ENCODE data around the gene OCA2. TPM values are rescaled to one million over a fixed set of nuclear protein-coding genes. Genes with fewer than 3 reads are reported as not detected.
A peak's percentile ranks its signal among the peaks of the same experiment; 100 is the strongest.

OCA2 gene
- total RNA-seq, 1 experiment from 2014 or later = 0.09 TPM

DNA sequence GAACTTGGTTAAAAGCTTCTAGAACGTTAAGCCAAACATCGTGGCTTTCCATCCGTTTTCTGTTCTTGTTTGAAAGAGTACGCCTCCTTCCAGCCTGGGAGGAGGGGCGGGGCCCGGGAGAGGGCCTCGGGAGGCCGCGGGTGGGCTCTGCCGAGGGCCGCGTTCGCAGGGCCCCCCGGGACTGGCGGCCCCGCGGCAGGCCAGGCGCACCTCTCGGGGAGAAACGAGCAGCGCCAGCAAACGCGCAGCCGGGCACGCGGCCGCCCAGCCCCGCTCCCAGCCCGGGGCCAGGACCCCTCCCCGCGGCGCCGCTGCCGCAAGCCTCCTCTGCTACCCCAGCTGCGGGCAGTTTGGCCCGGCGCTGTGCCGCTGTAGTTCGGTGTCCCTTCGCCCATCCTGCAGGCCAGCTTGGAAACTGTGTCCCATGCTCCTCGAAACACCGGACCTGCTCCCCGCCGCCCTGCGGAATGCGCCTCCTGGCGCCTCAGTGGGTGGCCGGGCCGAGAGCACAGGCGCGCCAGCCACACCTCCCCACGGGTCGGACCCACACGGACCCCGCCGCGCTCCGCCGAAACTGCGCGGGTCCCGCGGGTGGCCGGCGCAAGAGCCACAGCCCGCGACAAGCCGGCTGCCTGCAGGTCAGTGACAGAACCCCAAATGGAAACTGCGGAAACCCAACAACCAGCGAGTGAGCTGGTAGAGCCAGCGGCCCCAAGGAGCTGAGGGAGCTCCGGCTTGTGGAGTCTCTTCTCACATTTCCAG is 2.3 kb downstream of the OCA2 start:
- TF ChIP-seq CTCF (conservative IDR thresholded peaks at IDR 0.05; ENCODE audit: low read depth, low read length) = no peak
- TF ChIP-seq EZH2 (IDR thresholded peaks at IDR 0.05; ENCODE audit: borderline replicate concordance, low read depth, low read length, poor library complexity, severe bottlenecking) = no peak
- H3K4me3 ChIP-seq (ENCODE audit: low read depth, low read length, poor library complexity, severe bottlenecking) = peak overlapping the region; percentile 51
- no peaks in the 10 kb centered on the region for H3K36me3 ChIP-seq (ENCODE audit: insufficient read depth, low read length, poor library complexity, severe bottlenecking)
- intact Hi-C loops (cut with micrococcal nuclease; ENCODE audit: unreplicated experiment) = no loop called here
- CTCF ChIA-PET = no interaction called here
- peaks cover 9% of the 10 kb centered on the region for H3K4me1 ChIP-seq (ENCODE audit: insufficient read depth, low read length, poor library complexity, severe bottlenecking)
- BruUV-seq (replicated peaks) = no TSS peak
- peaks cover 19% of the 10 kb centered on the region for H3K27me3 ChIP-seq (replicated peaks; ENCODE audit: insufficient read depth, low read depth, low read length, poor library complexity)
- peak; percentile 54 for DNase-seq (ENCODE audit: low spot score)
- POLR2A ChIA-PET (ENCODE audit: low non-redundant PET) = interaction anchor here (0.6 kb wide), 1 partner anchor 630 kb away, joined by 18 read pairs; no protein-coding TSS in a partner anchor
- H3K9me3 ChIP-seq (ENCODE audit: low read depth, low read length, poor library complexity, severe bottlenecking) = no peaks in the 10 kb centered on the region
- H3K27ac ChIP-seq (ENCODE audit: low read depth, low read length, poor library complexity, severe bottlenecking) = no peak overlapping the region

DNA sequence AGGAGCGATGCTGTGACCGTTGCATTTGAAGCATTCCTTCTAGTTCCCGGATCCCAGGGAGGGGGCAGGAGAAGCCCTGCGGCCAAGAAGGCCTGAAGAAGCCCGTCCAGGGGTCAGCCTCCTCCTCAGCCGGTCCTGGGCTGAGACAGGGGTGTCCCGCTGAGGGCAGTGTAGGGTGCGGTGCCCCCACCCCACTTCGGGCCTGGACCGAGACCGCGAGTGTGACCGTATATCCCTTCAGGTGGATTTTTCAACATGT is 2.8 kb downstream of the OCA2 start:
- Histone ChIP-seq H3K4me3 (ENCODE audit: low read depth, low read length, poor library complexity, severe bottlenecking) (peak overlapping the region; percentile 51), H3K36me3 (ENCODE audit: insufficient read depth, low read length, poor library complexity, severe bottlenecking) (no peaks in the 10 kb centered on the region), H3K27ac (ENCODE audit: low read depth, low read length, poor library complexity, severe bottlenecking) (no peak overlapping the region), H3K9me3 (ENCODE audit: low read depth, low read length, poor library complexity, severe bottlenecking) (peaks cover under 1% of the 10 kb centered on the region), H3K4me1 (ENCODE audit: insufficient read depth, low read length, poor library complexity, severe bottlenecking) (peaks cover 9% of the 10 kb centered on the region), H3K27me3 (replicated peaks; ENCODE audit: insufficient read depth, low read depth, low read length, poor library complexity) (peaks cover 19% of the 10 kb centered on the region)
- intact Hi-C loops (cut with micrococcal nuclease; ENCODE audit: unreplicated experiment) = no loop called here
- DNase-seq (ENCODE audit: low spot score) = no peak
- POLR2A ChIA-PET (ENCODE audit: low non-redundant PET) = no interaction called here
- TF ChIP-seq EZH2 (IDR thresholded peaks at IDR 0.05; ENCODE audit: borderline replicate concordance, low read depth, low read length, poor library complexity, severe bottlenecking) (no peak), CTCF (conservative IDR thresholded peaks at IDR 0.05; ENCODE audit: low read depth, low read length) (no peak)
- no TSS peak for BruUV-seq (replicated peaks)
- CTCF ChIA-PET = no interaction called here

DNA sequence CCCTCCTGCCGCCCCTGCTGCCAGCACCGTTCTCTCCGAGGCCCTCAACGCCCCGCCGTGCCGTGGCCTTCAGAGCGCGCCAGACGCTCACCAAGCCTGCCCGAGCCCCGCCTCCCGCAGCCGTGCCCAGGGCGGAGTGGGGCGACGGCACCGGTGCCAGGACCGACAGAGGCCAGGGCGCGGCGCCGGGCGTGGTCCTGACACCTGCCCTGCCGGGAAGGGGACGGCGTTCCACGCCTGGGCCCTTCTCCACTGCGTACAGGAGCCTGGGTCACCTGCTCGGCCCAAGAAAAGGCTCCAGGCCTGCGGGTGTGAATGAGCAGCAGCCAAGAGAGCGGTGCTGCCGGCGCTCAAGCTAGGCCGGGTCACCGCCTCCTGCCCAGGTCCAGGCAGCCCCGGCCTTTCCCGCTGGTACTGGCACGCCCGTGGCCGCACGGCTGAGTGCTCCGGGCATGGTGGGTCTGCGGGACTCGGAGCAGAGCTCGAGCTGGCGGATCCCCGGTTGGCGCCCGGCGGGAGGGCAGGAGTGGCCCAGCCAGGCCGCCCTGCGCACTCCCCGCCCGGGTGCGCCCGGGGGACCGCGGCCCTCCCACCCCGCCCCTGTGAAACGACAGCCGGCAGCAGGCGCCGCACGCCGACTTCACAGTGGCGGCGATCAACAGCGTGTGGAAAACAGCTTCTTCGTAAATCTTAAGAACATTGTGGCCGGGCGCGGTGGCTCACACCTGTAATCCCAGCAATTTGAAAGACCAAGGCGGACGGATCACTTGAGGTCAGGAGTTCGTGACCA is 4.2 kb downstream of the OCA2 start:
- CTCF ChIA-PET = no interaction called here
- intact Hi-C loops (cut with micrococcal nuclease; ENCODE audit: unreplicated experiment) = no loop called here
- no peak for DNase-seq (ENCODE audit: low spot score)
- BruUV-seq (replicated peaks) = no TSS peak
- TF ChIP-seq EZH2 (IDR thresholded peaks at IDR 0.05; ENCODE audit: borderline replicate concordance, low read depth, low read length, poor library complexity, severe bottlenecking) (no peak), CTCF (conservative IDR thresholded peaks at IDR 0.05; ENCODE audit: low read depth, low read length) (no peak)
- Histone ChIP-seq H3K27me3 (replicated peaks; ENCODE audit: insufficient read depth, low read depth, low read length, poor library complexity) (peaks cover 19% of the 10 kb centered on the region), H3K36me3 (ENCODE audit: insufficient read depth, low read length, poor library complexity, severe bottlenecking) (no peaks in the 10 kb centered on the region), H3K27ac (ENCODE audit: low read depth, low read length, poor library complexity, severe bottlenecking) (no peak overlapping the region), H3K4me1 (ENCODE audit: insufficient read depth, low read length, poor library complexity, severe bottlenecking) (peaks cover 9% of the 10 kb centered on the region), H3K9me3 (ENCODE audit: low read depth, low read length, poor library complexity, severe bottlenecking) (peaks cover 3% of the 10 kb centered on the region), H3K4me3 (ENCODE audit: low read depth, low read length, poor library complexity, severe bottlenecking) (peak overlapping the region; percentile 51)
- POLR2A ChIA-PET (ENCODE audit: low non-redundant PET) = no interaction called here
